ENCODE data around the gene PHOX2B.

- TF ChIP-seq CTCF (IDR thresholded peaks at IDR 0.05; ENCODE audit: borderline replicate concordance, extremely low read depth, low read length, poor library complexity, severe bottlenecking): no peak
- TF ChIP-seq EZH2 (IDR thresholded peaks at IDR 0.05; ENCODE audit: borderline replicate concordance, low read depth, low read length, severe bottlenecking): no peak
Observed at GRCh38 chr4:41709844-41710481, 38.6 kb downstream of the PHOX2B start.

All from DND-41 (cell line).